PFSK-1 (cell line): ENCODE measurements around the gene CLEC3B. TPM values are rescaled to one million over a fixed set of nuclear protein-coding genes. Genes with fewer than 3 reads are reported as not detected.

ENCODE experiments used
- FOXP2 ChIP-seq: optimal IDR thresholded peaks from 2 replicates; pipeline ENCODE3; 2011; ENCODE audit warnings: borderline replicate concordance, control low read depth, inconsistent platforms; ENCODE audit not compliant: insufficient read depth; ENCODE audit errors: extremely low read length, extremely low read depth
- POLR2AphosphoS5 ChIP-seq: IDR thresholded peaks from 2 replicates; pipeline ENCODE4 v1.6.1; 2012; ENCODE audit warnings: low read depth, mild to moderate bottlenecking, control low read depth, low read length, moderate library complexity
- REST ChIP-seq, 2 experiments: IDR thresholded peaks; 2 replicates each; pipeline versions ENCODE4 v1.6.1 to v1.8.0; 2011 to 2012; ENCODE audit warnings: low read depth in 2 of 2, low read length in 2 of 2, control low read depth in 1 of 2, inconsistent platforms in 1 of 2, mild to moderate bottlenecking in 1 of 2, moderate library complexity in 1 of 2; ENCODE audit not compliant: insufficient read depth in 1 of 2
- SIN3A ChIP-seq: IDR thresholded peaks from 2 replicates; pipeline ENCODE4 v1.6.1; 2012; ENCODE audit warnings: mild to moderate bottlenecking, low read length, moderate library complexity, borderline replicate concordance; ENCODE audit not compliant: insufficient read depth
- TAF1 ChIP-seq: IDR thresholded peaks from 2 replicates; pipeline ENCODE4 v1.6.1; 2012; ENCODE audit warnings: low read length, control low read depth, borderline replicate concordance; ENCODE audit not compliant: insufficient read depth
- polyA plus RNA-seq: library from polyadenylated mRNA; unstranded; fragments of >200 nt; gene quantifications from one replicate; pipeline ENCODE4 v1.2.1, GENCODE V29; 2012; ENCODE audit warnings: low read depth, missing spikeins; ENCODE audit not compliant: insufficient read length

Gene CLEC3B
- not detected for polyA plus RNA-seq

GRCh38 chr3:45026038-45026437, at the start of gene CLEC3B:
TSS of gene CLEC3B (plus strand) at chr3:45026303. CDS start at chr3:45026363, 60 bp downstream.
- TF ChIP-seq POLR2AphosphoS5: no peak
- TF ChIP-seq REST (IDR thresholded peaks at IDR 0.05; ENCODE audit: insufficient read depth in 1 of 2, low read depth in 2 of 2, low read length in 2 of 2): no peak
- TF ChIP-seq FOXP2: no peak
- TF ChIP-seq TAF1: no peak

GRCh38 chr3:44981220-44981619, 44.9 kb upstream of the CLEC3B start:
- no peak for TF ChIP-seq FOXP2
- TF ChIP-seq REST (IDR thresholded peaks at IDR 0.05; ENCODE audit: insufficient read depth in 1 of 2, low read depth in 2 of 2, low read length in 2 of 2): no peak
- no peak for TF ChIP-seq POLR2AphosphoS5
- TF ChIP-seq TAF1: no peak
- TF ChIP-seq SIN3A: no peak

DNA sequence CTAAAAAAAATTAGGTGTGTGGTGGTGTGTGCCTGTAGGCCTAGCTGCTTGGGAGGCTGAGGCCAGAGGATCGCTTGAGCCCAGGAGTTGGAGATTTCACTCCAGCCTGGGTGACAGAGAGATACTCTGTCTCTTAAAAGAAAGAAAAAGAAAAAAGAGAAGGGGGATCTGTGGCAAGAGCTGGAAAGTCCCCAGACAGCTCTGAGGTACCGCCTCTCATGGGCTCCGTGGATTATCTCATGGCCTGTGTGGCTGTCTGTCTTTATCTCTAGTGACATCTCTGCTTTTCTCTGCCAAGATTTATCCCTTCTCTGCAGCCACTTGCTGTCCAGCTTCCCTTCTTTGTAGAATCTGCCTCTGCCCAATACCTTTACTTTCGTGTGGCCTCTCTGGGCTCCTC, 44.4 kb upstream of the CLEC3B start:
- TF ChIP-seq POLR2AphosphoS5 (no peak), TAF1 (no peak), SIN3A (no peak), REST (IDR thresholded peaks at IDR 0.05; ENCODE audit: insufficient read depth in 1 of 2, low read depth in 2 of 2, low read length in 2 of 2) (no peak), FOXP2 (no peak)

DNA sequence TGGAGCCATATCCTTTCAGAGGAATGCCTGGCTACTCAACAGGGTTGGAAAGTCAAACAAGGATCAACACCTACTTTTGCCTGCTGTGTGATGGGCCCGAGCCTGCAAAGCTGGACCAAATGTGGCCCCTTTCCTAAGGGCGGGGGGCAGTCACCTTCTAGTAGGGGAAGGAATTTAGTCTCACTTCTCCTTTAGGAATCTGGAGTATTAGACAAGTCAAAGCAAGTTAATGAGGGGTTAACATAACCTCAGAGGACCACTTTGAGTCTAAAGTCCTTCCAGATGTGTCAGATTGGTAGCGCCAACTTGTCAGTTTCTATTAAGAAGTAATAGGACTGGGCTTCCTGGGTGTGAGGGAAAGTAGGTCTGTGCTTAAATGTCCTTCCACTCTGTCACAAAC, 43.3 kb upstream of the CLEC3B start:
- TF ChIP-seq FOXP2 (no peak), REST (IDR thresholded peaks at IDR 0.05; ENCODE audit: insufficient read depth in 1 of 2, low read depth in 2 of 2, low read length in 2 of 2) (no peak), POLR2AphosphoS5 (no peak), SIN3A (no peak), TAF1 (no peak)

DNA sequence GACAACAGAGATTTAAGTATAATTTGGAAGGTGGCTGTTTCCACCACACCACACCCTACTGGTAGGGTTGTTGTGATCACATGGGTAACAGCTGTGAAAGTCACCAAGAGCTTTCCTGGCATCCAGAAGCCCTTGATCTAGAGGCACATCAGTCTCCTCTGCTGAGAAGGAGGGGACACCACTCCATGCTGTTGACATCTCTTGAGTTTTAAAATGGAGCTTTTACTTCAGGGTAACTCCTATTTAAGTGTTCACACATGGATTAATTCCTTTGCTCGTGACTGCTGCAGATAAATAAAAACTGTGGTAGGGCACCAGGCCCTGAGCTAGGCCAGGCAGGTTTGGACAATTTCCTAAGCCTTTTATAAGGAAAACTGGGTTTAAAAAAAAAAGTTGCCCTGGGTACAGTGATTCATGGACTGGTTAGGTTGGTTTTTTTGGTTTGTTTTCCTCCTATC, 42.6 kb upstream of the CLEC3B start:
- TF ChIP-seq TAF1 (no peak), POLR2AphosphoS5 (no peak), SIN3A (no peak), FOXP2 (no peak), REST (IDR thresholded peaks at IDR 0.05; ENCODE audit: insufficient read depth in 1 of 2, low read depth in 2 of 2, low read length in 2 of 2) (no peak)
